Left lung (tissue), 10 donors: Measurements from ENCODE around the gene NFKB2. TPM values are rescaled to one million over a fixed set of nuclear protein-coding genes. Genes with fewer than 3 reads are reported as not detected.
A peak's percentile ranks its signal among the peaks of the same experiment; 100 is the strongest.

Experiments
- ATAC-seq: fragments of 200-7000 bp; cut with Tn5 transposase; one replicate; pipeline ENCODE4 v1.9.1; 2020; ENCODE audit warnings: moderate library complexity
- DNase-seq, 4 donors: peaks; one replicate each; pipeline ENCODE4 v3.0.0-alpha.2; 2013 to 2020
- H3K27ac ChIP-seq, 2 donors: fragments of 200-600 bp; sonication (generic) in 1 of 2; one replicate each; pipeline versions ENCODE4 v1.5.0 to v1.8.0; 2020 to 2021
- H3K27me3 ChIP-seq, 2 donors: fragments of 200-600 bp; sonication (generic) in 1 of 2; one replicate each; pipeline versions ENCODE4 v1.5.0 to v1.8.0; 2020 to 2021
- H3K36me3 ChIP-seq, 2 donors: fragments of 200-600 bp; sonication (generic) in 1 of 2; one replicate each; pipeline versions ENCODE4 v1.5.0 to v1.8.0; 2020 to 2021
- H3K4me1 ChIP-seq, 2 donors: fragments of 200-600 bp; one replicate each; pipeline ENCODE4 v1.8.0; 2021
- H3K4me3 ChIP-seq, 2 donors: fragments of 200-600 bp; sonication (generic) in 1 of 2; one replicate each; pipeline versions ENCODE4 v1.5.0 to v1.8.0; 2020 to 2021; ENCODE audit warnings: mild to moderate bottlenecking in 1 of 2
- H3K9me3 ChIP-seq, 2 donors: fragments of 200-600 bp; sonication (generic) in 1 of 2; one replicate each; pipeline versions ENCODE4 v1.5.0 to v1.8.0; 2020 to 2021
- intact Hi-C, 2 donors: fragments of 100-400 bp; cut with DNase I; formaldehyde crosslinking; loops; one replicate each; pipeline versions ENCODE4 v1.11.2 to v1.14.2; 2022
- polyA plus RNA-seq, 6 donors: library from polyadenylated mRNA; unstranded; fragments of 120-200 nt; gene quantifications; one replicate each; pipeline ENCODE4 v1.2.1, GENCODE V29; 2013; ENCODE audit not compliant: insufficient read length in 6 of 6
- total RNA-seq, 2 donors: library from RNA; stranded (reverse); fragmentation: NEBNext Ultra II Directional; extraction: Animal tissue kit (Norgen Biotek cat#: 25700); gene quantifications; one replicate each; pipeline ENCODE4 v1.2.1, GENCODE V29; 2021
- TF ChIP-seq, protein P1 (sequence below), 2 donors: fragments of 200-600 bp; sonication (generic) in 1 of 2; IDR thresholded peaks; one replicate each; pipeline versions ENCODE4 v1.5.0 to v1.8.0; 2021; ENCODE audit warnings: antibody characterized with exemption in 2 of 2
- donor health status: DM: no; HTN: yes; CAD: no.
- donor health status: DM: no; HTN: no; CAD: no.

Gene NFKB2
- total and polyA plus RNA-seq, 8 donors = 22.0 to 50.2 (median 25.6) TPM

DNA sequence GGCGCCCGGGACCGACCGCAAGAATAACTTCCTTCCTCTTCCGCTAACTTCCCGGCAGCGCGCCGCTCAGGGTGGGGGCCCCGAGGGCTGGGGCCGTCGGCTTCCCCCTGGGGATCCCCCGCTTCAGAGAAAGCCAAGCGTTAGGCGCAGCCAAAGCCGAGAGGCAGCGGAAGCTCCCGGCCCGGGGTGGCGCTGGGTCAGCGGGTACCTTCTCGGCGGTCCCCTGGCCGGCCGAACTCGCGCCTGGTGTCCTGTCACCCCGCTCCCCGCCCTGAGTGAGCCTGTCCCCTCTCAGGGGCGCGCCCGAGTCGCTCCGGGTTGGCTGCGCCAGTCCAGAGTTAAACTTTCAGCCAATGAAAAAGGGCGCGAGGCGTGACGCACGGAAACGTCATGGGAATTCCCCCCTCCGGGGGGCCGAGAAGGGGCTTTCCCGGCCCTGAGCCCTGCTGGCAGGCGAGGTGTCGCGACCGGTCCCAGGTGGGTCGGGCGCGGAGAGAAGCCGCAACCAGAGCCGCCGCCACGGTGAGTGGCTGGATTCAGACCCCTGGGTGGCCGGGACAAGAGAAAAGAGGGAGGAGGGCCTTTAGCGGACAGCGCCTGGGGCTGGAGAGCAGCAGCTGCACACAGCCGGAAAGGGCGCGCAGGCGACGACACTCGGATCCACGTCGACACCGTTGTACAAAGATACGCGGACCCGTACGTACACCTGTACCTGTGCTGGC is 1.3 kb upstream of the NFKB2 start:
- peaks cover 0 to 26% of the 10 kb centered on the region in 2 donors for H3K36me3 ChIP-seq
- TF ChIP-seq, protein P1, sequence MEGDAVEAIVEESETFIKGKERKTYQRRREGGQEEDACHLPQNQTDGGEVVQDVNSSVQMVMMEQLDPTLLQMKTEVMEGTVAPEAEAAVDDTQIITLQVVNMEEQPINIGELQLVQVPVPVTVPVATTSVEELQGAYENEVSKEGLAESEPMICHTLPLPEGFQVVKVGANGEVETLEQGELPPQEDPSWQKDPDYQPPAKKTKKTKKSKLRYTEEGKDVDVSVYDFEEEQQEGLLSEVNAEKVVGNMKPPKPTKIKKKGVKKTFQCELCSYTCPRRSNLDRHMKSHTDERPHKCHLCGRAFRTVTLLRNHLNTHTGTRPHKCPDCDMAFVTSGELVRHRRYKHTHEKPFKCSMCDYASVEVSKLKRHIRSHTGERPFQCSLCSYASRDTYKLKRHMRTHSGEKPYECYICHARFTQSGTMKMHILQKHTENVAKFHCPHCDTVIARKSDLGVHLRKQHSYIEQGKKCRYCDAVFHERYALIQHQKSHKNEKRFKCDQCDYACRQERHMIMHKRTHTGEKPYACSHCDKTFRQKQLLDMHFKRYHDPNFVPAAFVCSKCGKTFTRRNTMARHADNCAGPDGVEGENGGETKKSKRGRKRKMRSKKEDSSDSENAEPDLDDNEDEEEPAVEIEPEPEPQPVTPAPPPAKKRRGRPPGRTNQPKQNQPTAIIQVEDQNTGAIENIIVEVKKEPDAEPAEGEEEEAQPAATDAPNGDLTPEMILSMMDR (IDR thresholded peaks at IDR 0.05) = no peak
- H3K27me3 ChIP-seq = no peaks in the 10 kb centered on the region
- H3K27ac ChIP-seq = peak overlapping the region; percentile 96
- peak; percentile 91 to 98 (median 96) for DNase-seq
- H3K9me3 ChIP-seq = no peaks in the 10 kb centered on the region
- H3K4me3 ChIP-seq = peak overlapping the region; percentile 44 to 72
- ATAC-seq = peak; percentile 88
- H3K4me1 ChIP-seq = peaks cover 13 to 46% of the 10 kb centered on the region in 2 donors
- intact Hi-C loops = loop anchor here in 1 of 2 donors (10.0 kb wide), 1 partner anchor 201 kb away; no protein-coding TSS in a partner anchor

DNA sequence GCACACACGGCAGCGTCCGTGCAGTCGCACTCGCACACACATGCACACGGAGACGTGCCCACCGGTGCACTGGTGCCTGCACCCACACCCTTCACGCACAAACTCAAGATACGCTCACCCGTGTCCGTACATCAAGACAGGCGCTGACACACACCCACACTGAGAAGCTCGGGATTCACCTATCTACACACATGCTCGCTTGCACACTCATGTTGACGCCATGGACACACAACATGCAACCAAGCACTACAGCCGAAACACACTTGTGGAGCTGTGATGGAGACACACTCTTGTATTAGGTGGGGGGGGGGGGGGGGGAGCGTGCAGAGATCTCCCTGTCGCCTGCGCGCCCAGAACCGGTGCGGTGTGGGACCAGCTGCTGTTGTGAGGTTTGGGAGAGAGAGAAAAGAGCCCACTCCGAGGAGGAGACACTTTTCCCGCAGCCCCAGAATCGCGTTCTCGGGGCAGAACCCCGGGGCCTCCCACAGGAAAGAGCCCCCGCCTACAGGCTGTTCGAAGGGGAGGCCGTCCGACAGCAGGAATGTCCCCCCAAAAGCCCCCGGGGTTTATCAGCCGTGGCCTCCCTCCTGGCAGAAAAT is 605 bp upstream of the NFKB2 start:
- H3K9me3 ChIP-seq = no peaks in the 10 kb centered on the region
- H3K4me1 ChIP-seq = peaks cover 13 to 52% of the 10 kb centered on the region in 2 donors
- H3K36me3 ChIP-seq = peaks cover 0 to 29% of the 10 kb centered on the region in 2 donors
- TF ChIP-seq, protein P1 (IDR thresholded peaks at IDR 0.05) = no peak
- ATAC-seq (peak; percentile 0), DNase-seq (peak in 1 of 4 donors; percentile 26)
- no peaks in the 10 kb centered on the region for H3K27me3 ChIP-seq
- intact Hi-C loops = loop anchor here in 1 of 2 donors (10.0 kb wide), 1 partner anchor 200 kb away; no protein-coding TSS in a partner anchor
- H3K27ac ChIP-seq = peak overlapping the region; percentile 96
- H3K4me3 ChIP-seq = peak overlapping the region; percentile 44 to 72

DNA sequence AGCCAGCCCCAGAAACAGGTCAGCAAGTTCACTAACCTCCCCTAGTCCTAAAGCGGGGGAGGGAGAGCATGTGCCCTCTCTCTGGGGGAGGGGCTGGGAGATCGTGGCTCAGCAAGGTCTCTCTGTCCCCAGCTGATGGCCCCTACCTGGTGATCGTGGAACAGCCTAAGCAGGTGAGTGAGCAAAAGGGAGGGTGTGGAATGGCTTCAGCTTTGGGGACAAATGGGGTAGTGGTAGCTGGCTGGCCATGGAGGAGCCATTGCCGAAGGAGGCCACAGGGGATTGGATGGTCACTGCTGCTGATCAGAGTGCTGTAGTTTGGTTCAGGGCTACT is 779 bp downstream of the NFKB2 start:
- peaks cover 13 to 57% of the 10 kb centered on the region in 2 donors for H3K4me1 ChIP-seq
- no peaks in the 10 kb centered on the region for H3K9me3 ChIP-seq
- intact Hi-C loops = loop anchor here in 1 of 2 donors (10.0 kb wide), 1 partner anchor 199 kb away; no protein-coding TSS in a partner anchor
- TF ChIP-seq, protein P1 (IDR thresholded peaks at IDR 0.05) = no peak
- peak overlapping the region; percentile 96 for H3K27ac ChIP-seq
- ATAC-seq (no peak), DNase-seq (no peak)
- no peaks in the 10 kb centered on the region for H3K27me3 ChIP-seq
- H3K36me3 ChIP-seq = peaks cover 0 to 42% of the 10 kb centered on the region in 2 donors
- peak overlapping the region; percentile 44 to 72 for H3K4me3 ChIP-seq

DNA sequence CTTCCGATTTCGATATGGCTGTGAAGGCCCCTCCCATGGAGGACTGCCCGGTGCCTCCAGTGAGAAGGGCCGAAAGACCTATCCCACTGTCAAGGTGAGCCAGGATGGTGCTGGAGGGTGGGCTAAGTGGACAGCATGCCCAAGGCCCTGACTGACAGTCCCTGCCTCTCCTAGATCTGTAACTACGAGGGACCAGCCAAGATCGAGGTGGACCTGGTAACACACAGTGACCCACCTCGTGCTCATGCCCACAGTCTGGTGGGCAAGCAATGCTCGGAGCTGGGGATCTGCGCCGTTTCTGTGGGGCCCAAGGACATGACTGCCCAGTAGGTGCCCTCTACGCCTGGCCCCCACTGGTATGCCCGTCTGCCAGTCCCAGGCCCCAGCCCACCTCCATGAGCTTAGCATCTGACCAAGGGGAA is 1.2 kb downstream of the NFKB2 start:
- no peak for DNase-seq
- Histone ChIP-seq H3K9me3 (no peaks in the 10 kb centered on the region), H3K27ac (peak overlapping the region in 1 of 2 donors; percentile 96), H3K4me3 (peak overlapping the region in 1 of 2 donors; percentile 72), H3K36me3 (peaks cover 0 to 47% of the 10 kb centered on the region in 2 donors), H3K27me3 (no peaks in the 10 kb centered on the region), H3K4me1 (peaks cover 13 to 57% of the 10 kb centered on the region in 2 donors)
- TF ChIP-seq, protein P1 (IDR thresholded peaks at IDR 0.05) = no peak
- no peak for ATAC-seq
- intact Hi-C loops = loop anchor here in 1 of 2 donors (10.0 kb wide), 1 partner anchor 198 kb away; no protein-coding TSS in a partner anchor
